NCI-H1105 treated with DMSO at 0.1 percent for 48 hours (cell line): ENCODE results near the gene TRIM44.
"Not testable (repeated sequence)": the region's sequence is repeated elsewhere in the genome, so short reads cannot be mapped to it uniquely, and the experiment has no call there.

Source experiments
- DNase-seq: peaks from one replicate; lab custom pipeline; 2025; lab: John Stamatoyannopoulos, UW

Gene TRIM44

GRCh38 chr11:35672608-35673007, 10.0 kb downstream of the TRIM44 start:
- DNase-seq, result no peak

GRCh38 chr11:35675901-35676610, 13.5 kb downstream of the TRIM44 start:
- no peak for DNase-seq

GRCh38 chr11:35676611-35676965, 14.0 kb downstream of the TRIM44 start:
- no peak for DNase-seq

GRCh38 chr11:35677904-35678303, 15.3 kb downstream of the TRIM44 start:
- DNase-seq, result no peak

GRCh38 chr11:35678471-35678870, 15.9 kb downstream of the TRIM44 start:
- no peak for DNase-seq

- DNase-seq, result no peak
Measured at GRCh38 chr11:35678975-35679374, 16.4 kb downstream of the TRIM44 start.

GRCh38 chr11:35680506-35680905, 17.9 kb downstream of the TRIM44 start:
- DNase-seq, result no peak

- DNase-seq, result no peak
Measured at GRCh38 chr11:35681163-35681767, 18.7 kb downstream of the TRIM44 start.

GRCh38 chr11:35682230-35683173, 19.9 kb downstream of the TRIM44 start:
- peak; percentile 87 for DNase-seq

GRCh38 chr11:35683728-35684339, 21.3 kb downstream of the TRIM44 start:
- no peak for DNase-seq

GRCh38 chr11:35688023-35688422, 25.4 kb downstream of the TRIM44 start:
- no peak for DNase-seq

- DNase-seq, result no peak
Measured at GRCh38 chr11:35689081-35689996, 26.8 kb downstream of the TRIM44 start.

- no peak for DNase-seq
Measured at GRCh38 chr11:35702126-35702525, 39.6 kb downstream of the TRIM44 start.

GRCh38 chr11:35709376-35709775, 46.8 kb downstream of the TRIM44 start:
- no peak for DNase-seq

GRCh38 chr11:35711173-35711910, 48.8 kb downstream of the TRIM44 start:
- peak; percentile 6 for DNase-seq

- DNase-seq, result no peak
Measured at GRCh38 chr11:35711924-35712323, 49.3 kb downstream of the TRIM44 start.

- DNase-seq, result no peak
Measured at GRCh38 chr11:35712533-35712932, 50.0 kb downstream of the TRIM44 start.

GRCh38 chr11:35714882-35715627, 52.5 kb downstream of the TRIM44 start:
- DNase-seq, result no peak

- DNase-seq, result not testable (repeated sequence)
Measured at GRCh38 chr11:35715677-35716076, 53.1 kb downstream of the TRIM44 start.

GRCh38 chr11:35717043-35717442, 54.5 kb downstream of the TRIM44 start:
- DNase-seq, result no peak
